Measurements from ENCODE around the gene SDCCAG8.

SDCCAG8 gene

GRCh38 chr1:243497939-243498681 is 242.3 kb downstream of the SDCCAG8 start:
- DNase-seq (ENCODE audit: extremely low read depth in 1 of 2, low read depth in 1 of 2) = no peak

- no peak for DNase-seq (ENCODE audit: extremely low read depth in 1 of 2, low read depth in 1 of 2)
Measured at GRCh38 chr1:243499248-243499647, 243.4 kb downstream of the SDCCAG8 start.

GRCh38 chr1:243499711-243500110 is 243.9 kb downstream of the SDCCAG8 start:
- no peak for DNase-seq (ENCODE audit: extremely low read depth in 1 of 2, low read depth in 1 of 2)

- DNase-seq (ENCODE audit: extremely low read depth in 1 of 2, low read depth in 1 of 2) = no peak
Measured at GRCh38 chr1:243500512-243500911, 244.7 kb downstream of the SDCCAG8 start.

- DNase-seq (ENCODE audit: extremely low read depth in 1 of 2, low read depth in 1 of 2) = no peak
Measured at GRCh38 chr1:243501002-243501401, 245.2 kb downstream of the SDCCAG8 start.

GRCh38 chr1:243503155-243503554 is 247.3 kb downstream of the SDCCAG8 start:
- DNase-seq (ENCODE audit: extremely low read depth in 1 of 2, low read depth in 1 of 2) = no peak

GRCh38 chr1:243505986-243506689 is 250.3 kb downstream of the SDCCAG8 start:
- DNase-seq (ENCODE audit: extremely low read depth in 1 of 2, low read depth in 1 of 2) = no peak

GRCh38 chr1:243507001-243507671 is 251.3 kb downstream of the SDCCAG8 start:
- DNase-seq (ENCODE audit: extremely low read depth in 1 of 2, low read depth in 1 of 2) = no peak

- no peak for DNase-seq (ENCODE audit: extremely low read depth in 1 of 2, low read depth in 1 of 2)
Measured at GRCh38 chr1:243507672-243508302, 251.9 kb downstream of the SDCCAG8 start.

GRCh38 chr1:243508303-243508713 is 252.5 kb downstream of the SDCCAG8 start:
- DNase-seq (ENCODE audit: extremely low read depth in 1 of 2, low read depth in 1 of 2) = peak in 1 of 2 donors; percentile 9

- no peak for DNase-seq (ENCODE audit: extremely low read depth in 1 of 2, low read depth in 1 of 2)
Measured at GRCh38 chr1:243508943-243509342, 253.1 kb downstream of the SDCCAG8 start.

- DNase-seq (ENCODE audit: extremely low read depth in 1 of 2, low read depth in 1 of 2) = no peak
Measured at GRCh38 chr1:243510928-243511327, 255.1 kb downstream of the SDCCAG8 start.

- no peak for DNase-seq (ENCODE audit: extremely low read depth in 1 of 2, low read depth in 1 of 2)
Measured at GRCh38 chr1:243513726-243514491, 258.1 kb downstream of the SDCCAG8 start.

- no peak for DNase-seq (ENCODE audit: extremely low read depth in 1 of 2, low read depth in 1 of 2)
Measured at GRCh38 chr1:243514927-243515326, 259.1 kb downstream of the SDCCAG8 start.

- no peak for DNase-seq (ENCODE audit: extremely low read depth in 1 of 2, low read depth in 1 of 2)
Measured at GRCh38 chr1:243520831-243521230, 265.0 kb downstream of the SDCCAG8 start.

GRCh38 chr1:243523766-243524165 is 267.9 kb downstream of the SDCCAG8 start:
- no peak for DNase-seq (ENCODE audit: extremely low read depth in 1 of 2, low read depth in 1 of 2)

- DNase-seq (ENCODE audit: extremely low read depth in 1 of 2, low read depth in 1 of 2) = no peak
Measured at GRCh38 chr1:243525085-243525487, 269.2 kb downstream of the SDCCAG8 start.

- DNase-seq (ENCODE audit: extremely low read depth in 1 of 2, low read depth in 1 of 2) = no peak
Measured at GRCh38 chr1:243526180-243526579, 270.3 kb downstream of the SDCCAG8 start.

GRCh38 chr1:243528459-243529121 is 272.7 kb downstream of the SDCCAG8 start:
- no peak for DNase-seq (ENCODE audit: extremely low read depth in 1 of 2, low read depth in 1 of 2)

- DNase-seq (ENCODE audit: extremely low read depth in 1 of 2, low read depth in 1 of 2) = no peak
Measured at GRCh38 chr1:243529512-243529911, 273.7 kb downstream of the SDCCAG8 start.

Measured in stimulated activated CD8-positive, alpha-beta memory T cell treated with anti-CD3 and anti-CD28 coated beads, Interleukin-7, amount 100 ng/mL, for 48 hours (primary cell).